ENCODE data around the gene BSND. TPM values are rescaled to one million over a fixed set of nuclear protein-coding genes. Genes with fewer than 3 reads are reported as not detected.

BSND gene
- total and polyA plus RNA-seq, 2 experiments from 2014 or later: not detected

DNA sequence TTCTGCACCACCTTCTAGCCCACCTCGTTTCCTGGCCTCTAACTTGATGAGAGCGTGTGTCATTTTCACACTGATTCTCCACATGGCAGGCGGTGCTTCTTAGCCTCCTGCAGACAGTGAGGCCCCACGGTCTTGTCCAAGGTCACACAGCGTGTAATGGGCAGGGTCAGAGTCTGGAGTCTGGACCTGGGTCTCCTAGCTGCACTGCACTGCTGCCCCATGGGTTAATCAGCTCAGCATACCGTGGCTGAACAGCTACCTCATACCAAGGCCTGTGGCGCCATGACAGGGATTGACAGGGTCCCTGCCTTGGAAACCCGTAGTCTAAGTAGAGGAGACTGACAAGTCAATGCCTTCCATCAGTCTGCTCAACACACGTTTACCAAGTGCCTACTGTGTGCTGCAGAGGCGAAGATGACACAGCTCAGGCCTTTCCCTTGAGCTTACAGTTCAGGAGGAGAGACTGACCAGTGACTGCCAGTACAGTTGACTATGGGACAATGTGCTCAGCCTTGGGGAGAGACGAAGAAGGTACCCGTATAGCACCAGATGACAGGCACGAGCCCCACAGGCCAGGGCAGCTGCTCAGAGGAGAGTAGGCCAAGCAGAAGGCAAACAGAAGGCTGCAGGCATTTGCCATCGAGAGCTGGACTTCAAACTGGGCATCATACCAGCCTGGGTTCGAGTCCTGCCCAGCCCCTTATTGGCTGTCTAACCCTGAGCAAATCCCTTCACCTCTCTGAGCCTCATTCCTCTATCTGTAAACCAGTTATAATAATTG, 46.1 kb downstream of the BSND start:
- Histone ChIP-seq H3K4me1 (ENCODE audit: low read depth) (no peaks in the 10 kb centered on the region), H3K4me3 (no peak overlapping the region), H3K27me3 (peaks cover 28% of the 10 kb centered on the region), H3K27ac (no peak overlapping the region), H3K36me3 (no peaks in the 10 kb centered on the region), H3K9me3 (ENCODE audit: low read depth) (no peaks in the 10 kb centered on the region)
- TF ChIP-seq, protein P1, sequence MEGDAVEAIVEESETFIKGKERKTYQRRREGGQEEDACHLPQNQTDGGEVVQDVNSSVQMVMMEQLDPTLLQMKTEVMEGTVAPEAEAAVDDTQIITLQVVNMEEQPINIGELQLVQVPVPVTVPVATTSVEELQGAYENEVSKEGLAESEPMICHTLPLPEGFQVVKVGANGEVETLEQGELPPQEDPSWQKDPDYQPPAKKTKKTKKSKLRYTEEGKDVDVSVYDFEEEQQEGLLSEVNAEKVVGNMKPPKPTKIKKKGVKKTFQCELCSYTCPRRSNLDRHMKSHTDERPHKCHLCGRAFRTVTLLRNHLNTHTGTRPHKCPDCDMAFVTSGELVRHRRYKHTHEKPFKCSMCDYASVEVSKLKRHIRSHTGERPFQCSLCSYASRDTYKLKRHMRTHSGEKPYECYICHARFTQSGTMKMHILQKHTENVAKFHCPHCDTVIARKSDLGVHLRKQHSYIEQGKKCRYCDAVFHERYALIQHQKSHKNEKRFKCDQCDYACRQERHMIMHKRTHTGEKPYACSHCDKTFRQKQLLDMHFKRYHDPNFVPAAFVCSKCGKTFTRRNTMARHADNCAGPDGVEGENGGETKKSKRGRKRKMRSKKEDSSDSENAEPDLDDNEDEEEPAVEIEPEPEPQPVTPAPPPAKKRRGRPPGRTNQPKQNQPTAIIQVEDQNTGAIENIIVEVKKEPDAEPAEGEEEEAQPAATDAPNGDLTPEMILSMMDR (IDR thresholded peaks at IDR 0.05; ENCODE audit: low read depth, low read length): no peak
- no peak for DNase-seq (ENCODE audit: low read depth in 1 of 2, low spot score in 1 of 2)

DNA sequence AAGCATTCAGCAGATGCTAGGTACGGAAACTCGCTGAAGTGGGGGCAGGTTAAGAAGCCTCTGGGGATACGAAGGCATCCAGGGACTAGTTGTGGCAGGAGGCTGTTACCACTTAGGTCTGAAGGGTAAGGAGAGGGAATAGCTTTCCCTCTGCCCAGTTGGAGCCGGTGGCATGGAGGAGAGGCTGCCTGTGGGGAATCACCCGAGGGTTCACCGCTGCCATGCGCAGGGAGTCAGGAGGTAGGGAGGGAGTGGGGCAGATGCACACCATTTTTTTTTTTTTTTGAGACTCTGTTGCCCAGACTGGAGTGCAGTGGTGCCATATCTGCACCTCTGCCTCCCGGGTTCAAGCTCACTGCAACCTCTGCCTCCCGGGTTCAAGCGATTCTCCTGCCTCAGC, 46.7 kb downstream of the BSND start:
- TF ChIP-seq, protein P1 (IDR thresholded peaks at IDR 0.05; ENCODE audit: low read depth, low read length): no peak
- no peak for DNase-seq (ENCODE audit: low read depth in 1 of 2, low spot score in 1 of 2)
- H3K4me1 ChIP-seq (ENCODE audit: low read depth): no peaks in the 10 kb centered on the region
- H3K27me3 ChIP-seq: peaks cover 22% of the 10 kb centered on the region
- no peak overlapping the region for H3K27ac ChIP-seq
- H3K9me3 ChIP-seq (ENCODE audit: low read depth): no peaks in the 10 kb centered on the region
- H3K4me3 ChIP-seq: no peak overlapping the region
- H3K36me3 ChIP-seq: no peaks in the 10 kb centered on the region

DNA sequence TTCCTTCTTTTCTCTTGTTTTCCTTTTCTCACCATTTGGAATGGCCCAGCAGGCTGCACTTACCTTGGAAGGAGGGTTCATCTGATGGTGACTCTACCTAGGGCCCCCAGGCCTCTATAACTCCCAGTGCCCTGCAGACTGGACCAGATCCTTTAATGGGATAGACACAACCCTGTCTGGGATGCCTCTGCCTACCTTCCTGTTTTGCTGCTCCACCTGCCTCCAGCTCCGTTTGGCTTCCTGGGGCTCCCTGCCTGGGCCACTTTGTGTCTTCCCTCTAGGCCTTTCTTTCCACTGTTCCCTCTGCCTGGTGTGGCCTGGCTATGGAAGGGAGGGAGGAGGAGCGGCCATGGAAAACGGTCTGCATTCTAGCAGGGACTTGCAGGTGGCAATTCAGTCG, 48.1 kb downstream of the BSND start:
- TF ChIP-seq, protein P1 (IDR thresholded peaks at IDR 0.05; ENCODE audit: low read depth, low read length): no peak
- Histone ChIP-seq H3K4me3 (no peak overlapping the region), H3K27ac (no peak overlapping the region), H3K36me3 (no peaks in the 10 kb centered on the region), H3K9me3 (ENCODE audit: low read depth) (no peaks in the 10 kb centered on the region), H3K27me3 (peaks cover 7% of the 10 kb centered on the region), H3K4me1 (ENCODE audit: low read depth) (no peaks in the 10 kb centered on the region)
- no peak for DNase-seq (ENCODE audit: low read depth in 1 of 2, low spot score in 1 of 2)

DNA sequence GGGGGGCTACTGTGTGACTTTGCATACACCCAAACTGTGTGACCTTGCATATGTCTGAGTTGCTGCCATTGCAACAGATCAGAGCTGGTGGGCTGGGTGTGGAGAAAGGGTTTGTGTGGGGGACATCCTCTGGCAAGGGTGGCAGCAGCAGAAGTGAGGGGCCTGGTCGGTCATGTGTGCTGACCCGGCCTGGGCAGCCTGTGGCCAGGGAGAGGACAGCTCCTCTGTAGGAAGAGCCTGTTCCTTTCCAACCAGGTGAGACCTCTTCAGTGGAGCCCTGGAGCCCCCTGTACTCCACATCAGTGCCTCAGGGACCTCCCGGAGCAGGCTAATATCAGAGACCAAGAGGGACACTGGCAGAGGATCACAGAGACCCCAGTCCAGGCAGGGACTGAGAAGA, 48.9 kb downstream of the BSND start:
- TF ChIP-seq, protein P1 (IDR thresholded peaks at IDR 0.05; ENCODE audit: low read depth, low read length): no peak
- Histone ChIP-seq H3K36me3 (no peaks in the 10 kb centered on the region), H3K27me3 (no peaks in the 10 kb centered on the region), H3K27ac (no peak overlapping the region), H3K9me3 (ENCODE audit: low read depth) (no peaks in the 10 kb centered on the region), H3K4me1 (ENCODE audit: low read depth) (no peaks in the 10 kb centered on the region), H3K4me3 (no peak overlapping the region)
- no peak for DNase-seq (ENCODE audit: low read depth in 1 of 2, low spot score in 1 of 2)

DNA sequence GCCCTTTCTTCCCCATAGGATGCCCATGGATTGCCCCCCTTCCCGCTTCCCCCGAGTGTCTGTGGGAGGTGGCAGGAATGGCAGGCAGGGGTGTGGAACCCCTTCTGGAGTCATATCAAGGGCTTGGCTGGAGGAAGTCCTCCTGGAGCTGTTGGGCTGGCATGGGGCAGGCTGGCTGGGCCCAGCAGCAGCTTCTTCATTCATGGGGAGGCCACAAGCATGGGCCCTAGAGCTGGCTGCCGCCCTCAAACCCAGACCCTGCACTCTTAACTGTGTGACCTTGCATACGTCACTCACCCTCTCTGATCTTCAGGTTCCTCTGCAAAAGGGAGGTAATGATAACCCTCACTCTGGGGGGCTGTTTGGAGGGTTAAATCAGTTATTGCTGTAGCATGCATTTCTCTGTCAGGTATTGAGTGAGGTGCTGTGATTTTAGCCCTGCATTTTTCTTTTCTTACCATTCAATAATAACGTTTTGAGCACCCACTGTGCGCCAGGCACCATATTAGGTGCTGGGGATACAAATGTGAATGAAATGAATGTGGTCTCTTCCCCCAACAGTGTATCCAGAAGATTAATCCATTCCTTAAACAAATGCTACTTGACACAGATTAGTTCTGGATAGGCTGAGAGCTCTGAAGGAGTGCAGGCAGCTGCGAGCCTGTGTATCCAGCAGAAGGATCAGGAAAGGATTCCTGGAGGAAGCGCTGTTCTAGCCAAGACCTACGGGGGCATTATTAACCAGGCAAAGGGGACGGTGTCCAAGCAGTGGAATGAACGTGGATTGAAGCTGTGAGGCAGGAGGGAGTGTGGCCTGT, 49.9 kb downstream of the BSND start:
- Histone ChIP-seq H3K27me3 (no peaks in the 10 kb centered on the region), H3K9me3 (ENCODE audit: low read depth) (no peaks in the 10 kb centered on the region), H3K27ac (no peak overlapping the region), H3K4me3 (no peak overlapping the region), H3K4me1 (ENCODE audit: low read depth) (no peaks in the 10 kb centered on the region), H3K36me3 (no peaks in the 10 kb centered on the region)
- DNase-seq (ENCODE audit: low read depth in 1 of 2, low spot score in 1 of 2): no peak
- TF ChIP-seq, protein P1 (IDR thresholded peaks at IDR 0.05; ENCODE audit: low read depth, low read length): no peak
